Measurements from ENCODE around the gene CEMIP.

Gene CEMIP

GRCh38 chr15:80778964-80779657 lies at the start of gene CEMIP:
Gene CEMIP (plus strand): TSS chr15:80779370. CDS start chr15:80873880, 94,510 bp downstream.
- DNase-seq (ENCODE audit: extremely low read depth in 1 of 2, low read depth in 1 of 2), result peak; percentile 47 to 51

DNA sequence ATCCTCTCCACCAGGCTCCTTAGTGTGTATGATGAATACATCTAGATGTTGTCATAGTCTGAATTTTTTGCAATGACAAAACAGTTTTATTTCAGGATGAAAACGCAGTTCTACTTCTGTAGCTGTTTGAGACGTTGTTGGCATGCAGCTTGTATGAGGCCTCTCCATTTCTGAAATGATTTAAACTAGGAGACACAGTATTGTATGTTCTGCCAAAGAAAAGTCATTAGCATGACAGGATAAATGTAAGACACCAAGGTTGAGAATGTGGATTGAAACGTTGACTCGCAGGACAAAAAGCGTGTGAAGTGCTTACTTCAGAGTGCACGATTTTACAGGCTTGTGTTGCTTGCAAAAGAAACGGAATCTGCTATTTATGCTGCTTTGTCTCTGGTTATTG lies 48.8 kb upstream of the CEMIP start:
- no peak for DNase-seq (ENCODE audit: extremely low read depth in 1 of 2, low read depth in 1 of 2)

DNA sequence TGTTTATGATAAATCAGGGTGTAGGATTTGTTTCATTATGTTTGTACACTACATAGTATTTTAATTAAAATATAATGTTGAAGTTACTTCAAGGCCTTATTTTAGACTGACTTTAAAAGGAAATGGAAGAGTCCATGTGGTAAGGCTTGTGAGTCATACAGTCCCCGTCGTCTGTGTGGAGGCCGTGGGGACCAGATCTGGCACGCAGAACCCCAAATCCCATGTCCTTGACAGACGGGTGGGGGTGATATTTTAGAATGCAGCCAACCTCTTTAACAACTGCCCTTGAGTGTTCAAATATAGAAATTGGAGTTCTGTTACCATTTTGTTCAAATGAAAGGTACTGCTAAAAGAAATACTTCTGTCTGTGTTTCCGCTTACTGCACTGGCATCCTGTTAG lies 48.2 kb upstream of the CEMIP start:
- DNase-seq (ENCODE audit: extremely low read depth in 1 of 2, low read depth in 1 of 2), result no peak

DNA sequence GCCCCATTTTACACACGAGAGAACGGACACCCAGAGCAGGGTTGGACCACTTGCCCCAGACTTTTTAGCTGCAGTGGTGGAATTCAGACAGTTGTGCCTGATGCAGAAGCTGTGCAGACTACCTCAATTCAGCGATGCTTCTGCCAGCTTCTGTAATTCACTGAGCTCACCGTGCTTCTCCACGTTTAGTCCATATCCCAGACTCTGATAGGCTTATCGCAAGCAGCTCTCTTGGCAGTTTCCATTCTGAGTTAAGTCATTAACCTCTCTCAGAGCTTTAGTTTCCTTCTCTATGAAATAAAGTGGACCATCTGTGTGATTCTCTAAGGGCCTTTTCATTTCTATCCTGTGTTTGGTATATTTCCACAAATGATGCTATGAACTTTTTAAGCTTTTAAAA lies 47.0 kb upstream of the CEMIP start:
- no peak for DNase-seq (ENCODE audit: extremely low read depth in 1 of 2, low read depth in 1 of 2)

- no peak for DNase-seq (ENCODE audit: extremely low read depth in 1 of 2, low read depth in 1 of 2)
These were observed 46.4 kb upstream of the CEMIP start for GRCh38 chr15:80732818-80733217.

DNA sequence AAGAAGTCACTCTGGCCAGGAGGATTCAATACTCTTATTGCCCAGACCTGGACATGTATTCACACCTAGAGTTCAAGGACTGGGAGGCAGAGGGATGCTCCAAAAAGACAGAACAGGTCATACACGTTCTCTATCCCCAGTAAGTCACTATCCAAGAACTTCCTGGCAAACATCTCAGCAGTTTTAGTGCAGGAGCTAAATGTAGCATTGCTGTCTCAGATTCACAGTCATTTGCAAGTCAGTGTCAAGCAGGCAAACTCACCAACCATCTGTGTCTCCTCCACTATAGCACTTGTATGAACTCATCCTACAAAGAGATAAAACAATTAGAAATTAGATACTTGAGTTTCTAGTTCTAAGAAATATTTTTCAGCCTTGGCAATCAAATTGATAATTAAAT lies 45.7 kb upstream of the CEMIP start:
- no peak for DNase-seq (ENCODE audit: extremely low read depth in 1 of 2, low read depth in 1 of 2)

GRCh38 chr15:80735344-80735743 lies 43.8 kb upstream of the CEMIP start:
- no peak for DNase-seq (ENCODE audit: extremely low read depth in 1 of 2, low read depth in 1 of 2)

DNA sequence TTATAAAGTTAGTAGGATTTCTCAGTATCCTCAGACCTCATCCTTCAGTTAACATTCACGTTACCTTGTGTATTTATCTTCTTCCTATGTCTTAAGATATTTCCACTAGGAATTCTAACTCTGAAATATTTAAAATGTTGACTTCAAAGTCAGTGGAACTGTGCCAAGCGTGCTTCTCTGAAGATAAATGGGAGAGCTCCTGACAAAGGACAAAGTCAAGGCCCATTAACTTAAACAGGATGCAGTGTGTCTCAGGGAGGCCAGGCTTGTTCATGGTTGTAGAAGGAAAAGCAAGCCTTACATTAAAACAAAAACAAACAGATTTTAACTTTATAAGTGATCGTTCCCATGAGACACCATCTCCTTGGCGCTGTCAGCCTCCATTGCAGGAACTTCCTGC lies 42.6 kb upstream of the CEMIP start:
- no peak for DNase-seq (ENCODE audit: extremely low read depth in 1 of 2, low read depth in 1 of 2)

DNA sequence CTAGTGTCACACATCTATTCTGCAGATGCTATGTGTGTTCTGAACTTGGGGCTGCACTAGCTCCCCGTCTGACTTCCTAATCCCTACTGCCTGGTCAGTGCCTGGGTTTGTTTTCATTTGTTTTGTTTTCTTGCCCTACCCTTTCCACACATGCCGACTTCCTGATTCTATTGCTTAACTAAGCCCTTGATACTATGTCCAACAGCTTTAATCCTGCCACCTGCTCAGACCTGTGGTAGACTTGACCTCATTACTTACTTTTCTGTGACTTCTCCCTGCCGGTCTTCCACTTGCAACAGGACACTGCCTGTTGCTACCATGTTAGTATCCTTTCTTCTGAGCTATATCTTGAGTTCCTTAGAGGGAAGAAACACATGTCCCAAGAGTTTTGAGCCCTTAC lies 39.3 kb upstream of the CEMIP start:
- no peak for DNase-seq (ENCODE audit: extremely low read depth in 1 of 2, low read depth in 1 of 2)

DNA sequence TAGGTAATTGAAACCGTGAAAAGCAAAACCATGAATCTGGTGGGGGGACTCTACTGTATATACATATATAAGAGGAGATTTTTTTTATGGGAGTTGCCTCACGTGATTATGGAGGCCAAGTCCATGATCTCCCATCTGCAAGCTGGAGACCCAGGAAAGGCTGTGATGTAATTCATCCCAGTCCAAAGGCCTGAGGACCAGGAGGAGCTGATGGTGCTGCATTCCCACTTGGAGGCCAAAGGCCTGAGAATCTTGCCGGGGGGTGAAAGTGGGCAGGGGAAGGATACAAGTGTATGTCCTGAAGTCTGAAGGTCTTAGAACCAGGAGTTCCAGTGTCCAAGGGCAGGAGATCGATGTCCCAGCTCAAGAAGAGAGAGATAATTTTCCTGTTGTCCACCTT lies 37.1 kb upstream of the CEMIP start:
- no peak for DNase-seq (ENCODE audit: extremely low read depth in 1 of 2, low read depth in 1 of 2)

GRCh38 chr15:80743189-80743833 lies 35.9 kb upstream of the CEMIP start:
- no peak for DNase-seq (ENCODE audit: extremely low read depth in 1 of 2, low read depth in 1 of 2)

DNA sequence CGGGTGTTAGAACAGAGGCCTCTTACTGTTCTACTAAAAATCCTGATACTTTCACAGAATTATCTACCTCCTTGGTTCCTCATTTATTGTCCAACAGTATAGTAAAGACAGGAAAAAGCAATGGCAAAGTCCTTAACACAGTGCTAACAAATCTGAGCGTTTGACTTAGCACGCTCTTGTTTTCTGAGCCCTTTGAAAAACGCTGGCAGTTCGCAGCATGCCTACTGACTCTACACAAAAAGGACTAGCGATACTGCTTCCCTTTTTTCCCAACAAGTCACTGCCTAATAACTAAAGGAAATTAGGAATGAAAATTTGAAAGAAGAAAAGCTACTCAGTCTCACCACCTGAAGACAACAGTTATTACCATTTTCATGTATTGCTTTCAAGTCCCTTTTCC lies 34.8 kb upstream of the CEMIP start:
- DNase-seq (ENCODE audit: extremely low read depth in 1 of 2, low read depth in 1 of 2), result no peak

DNA sequence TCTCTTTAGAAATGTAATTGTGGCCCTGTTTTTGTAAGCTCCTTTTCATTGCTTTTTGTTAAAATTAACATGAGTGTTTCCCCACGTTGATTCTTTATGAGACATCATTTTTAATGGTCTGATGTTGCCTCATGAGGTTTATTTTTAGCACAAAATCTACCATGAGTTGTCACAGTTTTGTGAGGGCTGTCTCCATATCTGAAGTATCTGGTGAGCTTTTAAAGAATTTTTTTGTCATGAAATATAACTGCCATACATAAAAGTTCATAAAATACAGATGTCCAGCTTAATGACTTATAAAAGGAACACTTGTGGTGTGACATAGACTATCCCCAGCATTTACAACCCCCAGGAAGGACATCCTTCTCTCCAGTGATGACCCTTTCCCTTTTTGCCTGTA lies 34.3 kb upstream of the CEMIP start:
- DNase-seq (ENCODE audit: extremely low read depth in 1 of 2, low read depth in 1 of 2), result no peak

DNA sequence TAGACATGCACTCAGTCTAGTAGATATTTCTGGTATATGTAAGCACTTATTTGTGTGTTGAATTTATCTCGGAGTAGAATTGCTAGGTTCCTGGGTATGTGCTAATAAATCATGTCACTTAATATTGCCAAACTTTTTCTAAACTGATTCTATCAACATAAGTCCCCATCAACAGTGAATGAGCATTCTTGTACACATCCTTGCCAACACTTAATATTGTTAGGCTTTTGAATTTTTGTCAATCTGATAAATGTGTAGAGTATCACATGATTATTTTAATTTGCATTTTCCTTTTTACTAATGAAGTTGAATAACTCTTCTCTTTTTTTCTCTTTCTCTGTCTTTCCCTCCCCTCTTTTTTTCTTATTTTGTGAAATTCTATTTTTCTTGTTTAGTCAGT lies 33.3 kb upstream of the CEMIP start:
- no peak for DNase-seq (ENCODE audit: extremely low read depth in 1 of 2, low read depth in 1 of 2)

DNA sequence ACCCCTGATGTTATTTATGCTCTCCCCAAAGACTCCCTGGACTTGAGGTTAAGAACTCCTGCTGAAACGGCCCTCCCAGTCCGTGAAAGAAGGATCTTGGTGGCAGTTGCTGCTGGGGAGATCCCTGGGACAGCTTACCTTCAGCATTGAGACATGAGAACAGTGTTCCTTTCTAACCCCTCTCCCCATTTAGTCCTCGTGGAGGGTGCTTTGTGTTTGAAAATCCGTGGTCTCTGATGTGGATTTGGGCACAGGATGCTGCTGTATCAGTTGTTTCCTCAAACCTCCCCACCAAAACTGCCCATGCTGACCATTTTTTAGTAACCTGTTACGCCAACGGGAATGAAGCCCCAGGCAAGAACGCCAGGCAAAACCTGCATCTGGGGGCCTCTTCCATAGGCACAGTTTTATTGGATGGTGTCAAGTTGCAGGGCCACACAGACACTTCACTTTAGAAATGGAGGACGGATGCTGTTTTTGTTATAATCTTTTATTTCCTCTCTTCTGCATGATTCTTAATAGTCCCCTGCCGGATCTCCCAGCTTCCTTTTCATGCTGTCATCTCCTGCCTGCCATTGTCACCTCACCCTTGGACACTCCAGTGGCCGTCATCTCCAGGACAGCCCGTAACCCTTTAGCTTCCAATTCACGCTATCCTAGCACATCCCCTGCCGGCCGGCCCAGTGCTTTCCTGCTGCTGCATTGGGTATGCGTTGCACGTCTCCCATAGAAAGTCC lies 31.7 kb upstream of the CEMIP start:
- DNase-seq (ENCODE audit: extremely low read depth in 1 of 2, low read depth in 1 of 2), result no peak

DNA sequence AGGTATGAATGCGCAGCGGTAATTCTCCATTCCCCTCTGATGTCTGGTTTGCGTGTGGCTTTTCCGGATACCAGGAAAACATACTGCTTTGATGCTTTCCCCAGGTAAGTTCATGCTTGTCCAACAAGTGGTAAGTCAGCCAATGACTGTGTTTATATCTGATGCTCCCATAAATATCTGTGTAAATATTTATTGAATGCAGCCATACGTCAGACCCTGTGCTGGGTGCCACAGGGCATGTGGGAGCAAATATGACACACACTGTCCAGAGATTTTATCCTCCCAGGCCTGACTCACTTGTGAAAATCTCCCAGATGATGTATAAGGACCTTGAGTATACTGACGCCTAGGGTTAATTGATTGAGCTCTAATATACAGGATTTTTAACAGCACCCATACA lies 29.6 kb upstream of the CEMIP start:
- no peak for DNase-seq (ENCODE audit: extremely low read depth in 1 of 2, low read depth in 1 of 2)

DNA sequence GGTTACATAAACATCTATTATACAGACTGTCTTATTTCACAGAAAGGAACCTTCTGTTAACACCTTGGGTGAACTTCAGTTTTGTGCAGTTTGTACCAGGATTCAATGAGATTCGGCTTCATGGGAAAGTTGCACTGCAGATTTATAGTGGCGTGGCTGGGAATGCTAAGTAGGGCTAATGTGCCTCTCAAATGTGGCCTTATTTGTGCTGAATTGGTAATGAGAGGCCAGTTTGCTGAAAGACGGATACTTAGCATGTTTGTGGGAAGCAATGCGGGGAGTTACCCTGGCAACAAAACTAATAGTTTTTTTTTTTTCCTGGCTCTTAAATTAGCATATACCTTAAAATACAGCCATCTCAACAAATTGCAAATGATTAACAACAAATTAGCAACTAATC lies 28.6 kb upstream of the CEMIP start:
- DNase-seq (ENCODE audit: extremely low read depth in 1 of 2, low read depth in 1 of 2), result no peak

DNA sequence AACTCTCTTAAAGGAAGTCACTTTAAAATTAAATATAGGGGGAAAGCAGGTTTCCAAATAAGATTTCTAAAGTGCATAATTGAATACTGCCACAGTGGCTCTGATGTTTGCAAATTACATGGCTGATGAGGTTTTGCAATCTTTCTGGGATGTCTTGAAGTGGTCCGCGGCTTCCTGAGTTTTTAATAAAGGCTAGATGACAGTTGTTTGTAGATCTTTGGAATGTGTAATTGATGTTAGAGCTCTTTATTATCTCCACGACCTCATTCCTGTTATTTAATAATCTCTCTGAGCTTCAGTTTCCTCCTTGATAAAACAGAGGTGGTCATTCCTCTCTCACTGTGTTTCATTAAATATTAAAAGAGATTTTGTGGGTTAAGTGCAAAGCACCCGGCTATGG lies 27.0 kb upstream of the CEMIP start:
- DNase-seq (ENCODE audit: extremely low read depth in 1 of 2, low read depth in 1 of 2), result no peak

DNA sequence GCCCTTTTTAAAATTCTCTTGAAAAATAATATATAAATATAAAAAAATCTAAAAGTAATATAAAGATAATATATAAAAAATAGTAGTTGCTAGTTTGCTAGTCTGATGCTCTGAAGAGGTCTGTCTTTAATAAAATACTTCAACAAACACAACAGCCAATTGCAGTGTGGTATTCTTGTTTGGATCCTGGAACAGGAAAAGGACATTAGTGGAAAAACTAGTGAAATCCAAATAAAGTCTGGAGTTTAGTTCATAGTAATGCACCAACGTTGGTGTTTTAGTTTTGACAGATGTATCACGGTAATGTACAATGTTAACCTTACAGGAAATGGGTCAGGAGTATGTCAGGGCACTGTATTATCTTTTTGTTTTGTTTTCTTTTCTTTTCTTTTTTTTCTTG lies 26.0 kb upstream of the CEMIP start:
- no peak for DNase-seq (ENCODE audit: extremely low read depth in 1 of 2, low read depth in 1 of 2)

DNA sequence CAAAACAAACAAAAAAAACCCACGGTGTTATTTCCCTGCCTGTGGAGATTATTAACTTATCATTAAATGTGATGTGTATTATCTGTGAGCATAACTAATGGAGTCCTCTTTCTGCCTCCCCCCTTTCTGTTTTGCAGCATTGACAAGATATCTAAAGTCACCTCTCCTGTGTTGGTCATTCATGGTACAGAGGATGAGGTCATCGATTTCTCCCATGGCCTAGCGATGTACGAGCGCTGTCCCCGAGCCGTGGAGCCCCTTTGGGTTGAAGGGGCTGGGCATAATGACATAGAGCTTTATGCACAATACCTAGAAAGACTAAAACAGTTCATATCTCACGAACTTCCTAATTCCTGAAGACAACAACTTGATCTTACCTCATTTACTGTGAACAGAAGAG lies 25.2 kb upstream of the CEMIP start:
- DNase-seq (ENCODE audit: extremely low read depth in 1 of 2, low read depth in 1 of 2), result no peak

DNA sequence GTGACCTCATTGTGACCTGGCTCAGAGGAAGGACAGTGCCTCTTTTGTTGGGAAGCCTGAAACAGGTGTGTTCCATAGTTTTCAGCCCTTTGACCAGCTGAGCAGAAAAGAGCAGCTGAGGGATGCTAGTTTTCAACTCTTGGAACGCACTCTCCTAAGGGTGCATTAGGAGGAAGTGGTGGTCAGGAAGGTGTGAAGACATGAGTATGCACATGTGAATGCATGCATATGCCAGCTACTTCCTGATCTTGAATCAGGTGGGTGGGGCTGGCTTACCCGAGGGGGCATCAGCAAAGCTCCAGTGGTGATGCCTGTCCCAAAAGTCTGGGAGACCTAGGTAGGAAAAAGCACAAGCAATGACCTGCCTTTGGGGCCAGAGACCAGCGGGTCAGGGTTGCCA lies 23.3 kb upstream of the CEMIP start:
- no peak for DNase-seq (ENCODE audit: extremely low read depth in 1 of 2, low read depth in 1 of 2)

DNA sequence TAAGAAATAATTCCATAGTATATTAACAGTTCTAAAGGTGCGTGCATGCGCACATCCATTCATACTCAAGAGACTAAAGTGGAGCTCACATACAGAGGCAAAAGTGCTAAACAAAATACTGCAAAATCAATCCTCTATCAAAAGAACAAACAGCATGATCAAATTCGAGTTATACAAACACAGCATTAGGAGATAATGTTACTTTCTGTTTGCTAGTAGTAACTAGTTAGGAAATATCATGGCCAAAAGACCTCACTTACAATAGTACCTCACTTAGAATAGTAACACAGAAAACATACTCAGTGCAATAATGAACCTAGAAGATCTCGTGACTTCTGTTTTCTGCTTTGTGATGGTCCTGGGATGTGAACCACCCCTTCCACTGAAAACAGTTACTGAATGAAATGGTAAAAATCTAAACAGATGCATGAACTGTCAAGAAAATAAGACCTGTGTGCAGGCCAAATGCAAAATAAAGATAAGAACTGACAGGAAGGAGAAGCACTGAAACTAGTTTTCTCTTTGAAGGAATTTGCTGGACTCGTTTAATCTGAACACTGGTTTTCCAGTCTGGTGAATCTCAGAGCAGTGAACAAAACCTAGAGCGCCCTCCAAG lies 20.9 kb upstream of the CEMIP start:
- DNase-seq (ENCODE audit: extremely low read depth in 1 of 2, low read depth in 1 of 2), result no peak
